H9 (cell line): ENCODE results near the gene FAM3D. TPM values are rescaled to one million over a fixed set of nuclear protein-coding genes. Genes with fewer than 3 reads are reported as not detected.

ENCODE experiments used
- DNase-seq: peaks from one replicate; pipeline ENCODE4 v3.0.0-alpha.2; 2017
- H2AFZ ChIP-seq: one replicate; pipeline ENCODE4 v1.6.1; 2013; ENCODE audit warnings: mild to moderate bottlenecking, low read length, control low read depth, moderate library complexity
- H2AK5ac ChIP-seq: 2 replicates; pipeline ENCODE4 v1.6.1; 2013; ENCODE audit warnings: low read length, control low read depth, mixed read lengths; ENCODE audit not compliant: insufficient read length
- H2BK120ac ChIP-seq: one replicate; pipeline ENCODE4 v1.6.1; 2013; ENCODE audit warnings: low read depth, mild to moderate bottlenecking, low read length, control low read depth, inconsistent platforms; ENCODE audit not compliant: poor library complexity, severe bottlenecking
- H2BK12ac ChIP-seq: 2 replicates; pipeline ENCODE4 v1.6.1; 2013; ENCODE audit warnings: low read length, control low read depth, mixed read lengths, low read depth; ENCODE audit not compliant: insufficient read length
- H2BK15ac ChIP-seq: 2 replicates; pipeline ENCODE4 v1.6.1; 2013; ENCODE audit warnings: low read depth, low read length, control low read depth
- H2BK20ac ChIP-seq: one replicate; pipeline ENCODE4 v1.6.1; 2013; ENCODE audit warnings: low read depth, mild to moderate bottlenecking, low read length, control low read depth, inconsistent platforms; ENCODE audit not compliant: poor library complexity, severe bottlenecking
- H2BK5ac ChIP-seq: 2 replicates; pipeline ENCODE4 v1.6.1; 2013; ENCODE audit warnings: low read length, control low read depth, mixed read lengths; ENCODE audit not compliant: insufficient read length
- H3K14ac ChIP-seq: 2 replicates; pipeline ENCODE4 v1.6.1; 2013; ENCODE audit warnings: low read length, control low read depth; ENCODE audit not compliant: insufficient read depth
- H3K18ac ChIP-seq: 2 replicates; pipeline ENCODE4 v1.6.1; 2013; ENCODE audit warnings: low read depth, mild to moderate bottlenecking, mixed read lengths, low read length, control low read depth; ENCODE audit not compliant: insufficient read length
- H3K23ac ChIP-seq: 2 replicates; pipeline ENCODE4 v1.6.1; 2013; ENCODE audit warnings: low read length, control low read depth, mixed read lengths, low read depth; ENCODE audit not compliant: insufficient read length
- H3K23me2 ChIP-seq: 2 replicates; pipeline ENCODE4 v1.6.1; 2013; ENCODE audit warnings: low read depth, mild to moderate bottlenecking, mixed read lengths, low read length, control low read depth; ENCODE audit not compliant: insufficient read length, poor library complexity, severe bottlenecking
- H3K27ac ChIP-seq: 2 replicates; pipeline ENCODE4 v1.5.1; 2013; ENCODE audit warnings: low read length, control low read depth, mixed read lengths, low read depth; ENCODE audit not compliant: insufficient read length
- H3K27me3 ChIP-seq: 2 replicates; pipeline ENCODE4 v1.6.1; 2013; ENCODE audit warnings: low read length, control low read depth, inconsistent platforms; ENCODE audit not compliant: insufficient read depth
- H3K4ac ChIP-seq: 2 replicates; pipeline ENCODE4 v1.6.1; 2013; ENCODE audit warnings: low read depth, mild to moderate bottlenecking, control low read depth, inconsistent platforms, low read length, moderate library complexity
- H3K4me1 ChIP-seq: 2 replicates; pipeline ENCODE4 v1.6.1; 2013; ENCODE audit warnings: low read length, control low read depth, inconsistent platforms; ENCODE audit not compliant: insufficient read depth
- H3K4me2 ChIP-seq: 2 replicates; pipeline ENCODE4 v1.6.1; 2013; ENCODE audit warnings: low read length, control low read depth, mixed read lengths; ENCODE audit not compliant: insufficient read length, insufficient read depth
- H3K56ac ChIP-seq: 2 replicates; pipeline ENCODE4 v1.6.1; 2013; ENCODE audit warnings: low read depth, mild to moderate bottlenecking, mixed read lengths, low read length, control low read depth; ENCODE audit not compliant: insufficient read length
- H3K79me1 ChIP-seq: 2 replicates; pipeline ENCODE4 v1.6.1; 2013; ENCODE audit warnings: low read depth, mild to moderate bottlenecking, moderate library complexity, low read length, control low read depth, inconsistent platforms; ENCODE audit not compliant: insufficient read depth, poor library complexity, severe bottlenecking
- H3K79me2 ChIP-seq: 2 replicates; pipeline ENCODE4 v1.6.1; 2013; ENCODE audit warnings: low read length, control low read depth, inconsistent platforms; ENCODE audit not compliant: insufficient read depth
- H3K9ac ChIP-seq: 2 replicates; pipeline ENCODE4 v1.6.1; 2013; ENCODE audit warnings: low read length, control low read depth, mixed read lengths; ENCODE audit not compliant: insufficient read length; ENCODE audit errors: extremely low read depth
- H3K9me3 ChIP-seq: one replicate; pipeline ENCODE4 v1.6.1; 2013; ENCODE audit warnings: low read depth, low read length, inconsistent platforms; ENCODE audit not compliant: control insufficient read depth
- H3T11ph ChIP-seq: one replicate; pipeline ENCODE4 v1.6.1; 2013; ENCODE audit warnings: mild to moderate bottlenecking, low read length, control low read depth, inconsistent platforms
- H4K20me1 ChIP-seq: one replicate; pipeline ENCODE4 v1.6.1; 2013; ENCODE audit not compliant: control insufficient read depth, insufficient read length, insufficient read depth
- H4K5ac ChIP-seq: 2 replicates; pipeline ENCODE4 v1.6.1; 2013; ENCODE audit warnings: low read depth, mild to moderate bottlenecking, mixed read lengths, low read length, control low read depth; ENCODE audit not compliant: insufficient read length
- H4K8ac ChIP-seq: replicated peaks from 2 replicates; pipeline ENCODE4 v1.6.1; 2013; ENCODE audit warnings: low read length, control low read depth, mixed read lengths, low read depth; ENCODE audit not compliant: insufficient read length
- H4K91ac ChIP-seq: 2 replicates; pipeline ENCODE4 v1.6.1; 2013; ENCODE audit warnings: low read depth, mild to moderate bottlenecking, moderate library complexity, mixed read lengths, low read length, control low read depth; ENCODE audit not compliant: insufficient read length
- H3K27ac Mint-ChIP-seq, 3 experiments: 2 replicates in 2 of 3; 3 replicates in 1 of 3; pipeline ENCODE4 v1.8.0; 2020 to 2021; ENCODE audit warnings: mixed read lengths in 3 of 3, mild to moderate bottlenecking in 1 of 3, moderate library complexity in 1 of 3
- H3K27me3 Mint-ChIP-seq: 2 replicates; pipeline ENCODE4 v1.8.0; 2021; ENCODE audit warnings: low read depth, mild to moderate bottlenecking, moderate library complexity, mixed read lengths
- H3K36me3 Mint-ChIP-seq, 3 experiments: 2 replicates in 2 of 3; 3 replicates in 1 of 3; pipeline ENCODE4 v1.8.0; 2020 to 2021; ENCODE audit warnings: low read depth in 3 of 3, mixed read lengths in 3 of 3; ENCODE audit not compliant: insufficient read depth in 1 of 3
- H3K4me1 Mint-ChIP-seq, 2 experiments: 2 replicates each; pipeline ENCODE4 v1.8.0; 2020; ENCODE audit warnings: mixed read lengths in 2 of 2
- H3K4me3 Mint-ChIP-seq, 2 experiments: 2 replicates in 1 of 2; 3 replicates in 1 of 2; pipeline ENCODE4 v1.8.0; 2020 to 2021; ENCODE audit warnings: mild to moderate bottlenecking in 2 of 2, mixed read lengths in 2 of 2, moderate library complexity in 1 of 2
- H3K9me3 Mint-ChIP-seq, 2 experiments: 2 replicates in 1 of 2; 3 replicates in 1 of 2; pipeline ENCODE4 v1.8.0; 2020; ENCODE audit warnings: mild to moderate bottlenecking in 2 of 2, mixed read lengths in 2 of 2, moderate library complexity in 1 of 2
- CTCF ChIP-seq: fragments of 200-600 bp; sonication (generic); conservative IDR thresholded peaks from 3 replicates; pipeline ENCODE4 v1.8.0; 2021; ENCODE audit warnings: antibody characterized with exemption, mild to moderate bottlenecking
- WGBS: extraction: QIAGEN DNeasy Blood & Tissue Kit; methylation state at CpG from one replicate; pipeline ENCODE4 v1.1.7; 2013; ENCODE audit warnings: missing lambda C conversion rate, low lambda C conversion rate, mixed read lengths; ENCODE audit not compliant: insufficient read length; ENCODE audit errors: extremely low coverage; 5-methylcytosine and 5-hydroxymethylcytosine counted together
- total RNA-seq: library from RNA; stranded (reverse); gene quantifications from 2 replicates; pipeline ENCODE4 v1.2.1, GENCODE V29; 2021

FAM3D gene
- total RNA-seq, 1 experiment from 2014 or later = not detected

GRCh38 chr3:58604031-58604430 lies 62.5 kb downstream of the FAM3D start:
- H3K9me3 Mint-ChIP-seq = no peaks in the 10 kb centered on the region
- H3K27me3 Mint-ChIP-seq = peaks cover 29% of the 10 kb centered on the region
- DNase-seq = no peak
- H3K27me3 ChIP-seq = no peaks in the 10 kb centered on the region
- no peak overlapping the region for H3K9ac ChIP-seq
- peaks cover 3 to 10% of the 10 kb centered on the region in 2 experiments; a peak in 2 of 4 replicates for H3K4me1 Mint-ChIP-seq
- no peaks in the 10 kb centered on the region for H3K79me2 ChIP-seq
- no peak overlapping the region for H2AFZ ChIP-seq
- WGBS = no CpG with 5 or more reads among the region's 6 CpGs
- no peaks in the 10 kb centered on the region for H4K20me1 ChIP-seq
- H4K8ac ChIP-seq = no peak overlapping the region
- no peak overlapping the region for H3K4me2 ChIP-seq
- H3K18ac ChIP-seq = no peak overlapping the region
- H3K14ac ChIP-seq = no peak overlapping the region
- no peak overlapping the region for H2BK120ac ChIP-seq
- H2BK15ac ChIP-seq = no peak overlapping the region
- H3K4ac ChIP-seq = no peak overlapping the region
- no peak overlapping the region for H3K4me3 Mint-ChIP-seq
- no peak overlapping the region for H3K27ac ChIP-seq
- no peaks in the 10 kb centered on the region for H3K23me2 ChIP-seq
- no peak overlapping the region for H3K27ac Mint-ChIP-seq
- no peak overlapping the region for H4K5ac ChIP-seq
- no peak overlapping the region for H3K23ac ChIP-seq
- no peaks in the 10 kb centered on the region for H3K4me1 ChIP-seq
- no peak overlapping the region for H3K56ac ChIP-seq
- no peak overlapping the region for H4K91ac ChIP-seq
- H2AK5ac ChIP-seq = no peak overlapping the region
- no peak overlapping the region for H2BK20ac ChIP-seq
- H2BK5ac ChIP-seq = no peak overlapping the region
- no peaks in the 10 kb centered on the region for H3K9me3 ChIP-seq
- no peaks in the 10 kb centered on the region for H3K36me3 Mint-ChIP-seq
- no peak overlapping the region for H2BK12ac ChIP-seq
- no peaks in the 10 kb centered on the region for H3K79me1 ChIP-seq
- H3T11ph ChIP-seq = no peak overlapping the region
- TF ChIP-seq CTCF = no peak
